ENCODE measurements around the gene BEST1.

Gene BEST1

DNA sequence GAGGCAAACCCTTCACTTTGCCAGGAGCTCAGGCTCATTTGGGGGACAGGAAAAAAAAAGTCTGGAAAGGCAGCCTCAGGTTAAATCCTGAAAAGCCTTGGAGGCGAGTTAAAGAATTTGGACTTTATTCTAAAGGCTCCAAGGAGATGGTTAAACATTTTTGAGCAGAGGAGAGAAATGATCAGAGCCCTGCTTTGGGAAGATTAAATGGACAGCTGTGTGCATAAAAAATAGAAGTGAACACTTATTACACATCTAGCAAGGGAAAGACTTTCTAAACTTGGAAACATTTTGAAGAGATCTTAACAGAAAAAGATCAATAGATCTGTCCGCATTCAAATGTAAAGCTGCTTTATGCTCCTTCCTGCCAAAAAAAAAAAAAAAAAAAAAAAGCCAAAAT lies 24.4 kb upstream of the BEST1 start:
- H3F3A ChIP-seq (ENCODE audit: control insufficient read depth, insufficient read depth), result no peaks in the 10 kb centered on the region
- no peak for TF ChIP-seq EZH2phosphoT487 (IDR thresholded peaks at IDR 0.05; ENCODE audit: borderline replicate concordance, low read length)
- TF ChIP-seq, protein P1, sequence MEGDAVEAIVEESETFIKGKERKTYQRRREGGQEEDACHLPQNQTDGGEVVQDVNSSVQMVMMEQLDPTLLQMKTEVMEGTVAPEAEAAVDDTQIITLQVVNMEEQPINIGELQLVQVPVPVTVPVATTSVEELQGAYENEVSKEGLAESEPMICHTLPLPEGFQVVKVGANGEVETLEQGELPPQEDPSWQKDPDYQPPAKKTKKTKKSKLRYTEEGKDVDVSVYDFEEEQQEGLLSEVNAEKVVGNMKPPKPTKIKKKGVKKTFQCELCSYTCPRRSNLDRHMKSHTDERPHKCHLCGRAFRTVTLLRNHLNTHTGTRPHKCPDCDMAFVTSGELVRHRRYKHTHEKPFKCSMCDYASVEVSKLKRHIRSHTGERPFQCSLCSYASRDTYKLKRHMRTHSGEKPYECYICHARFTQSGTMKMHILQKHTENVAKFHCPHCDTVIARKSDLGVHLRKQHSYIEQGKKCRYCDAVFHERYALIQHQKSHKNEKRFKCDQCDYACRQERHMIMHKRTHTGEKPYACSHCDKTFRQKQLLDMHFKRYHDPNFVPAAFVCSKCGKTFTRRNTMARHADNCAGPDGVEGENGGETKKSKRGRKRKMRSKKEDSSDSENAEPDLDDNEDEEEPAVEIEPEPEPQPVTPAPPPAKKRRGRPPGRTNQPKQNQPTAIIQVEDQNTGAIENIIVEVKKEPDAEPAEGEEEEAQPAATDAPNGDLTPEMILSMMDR (IDR thresholded peaks at IDR 0.05; ENCODE audit: low read depth, low read length, poor library complexity, severe bottlenecking), result no peak
- no peak overlapping the region for H3K27ac ChIP-seq (ENCODE audit: low read depth, low read length)
- no peaks in the 10 kb centered on the region for H3K9me2 ChIP-seq (replicated peaks; ENCODE audit: control insufficient read depth, low read length)
- peaks cover 25% of the 10 kb centered on the region for H3K27me3 ChIP-seq (ENCODE audit: control insufficient read depth, low read length)
- no peaks in the 10 kb centered on the region for H3K9me3 ChIP-seq (ENCODE audit: control insufficient read depth, insufficient read depth, low read length)
- H3K4me3 ChIP-seq (ENCODE audit: low read length), result no peak overlapping the region
- H4K20me1 ChIP-seq (ENCODE audit: control insufficient read depth, insufficient read depth, low read depth, low read length), result no peaks in the 10 kb centered on the region
- H3K79me2 ChIP-seq (ENCODE audit: control insufficient read depth, low read length), result no peaks in the 10 kb centered on the region
- no peak overlapping the region for H3K4me2 ChIP-seq (ENCODE audit: low read length)
- no peaks in the 10 kb centered on the region for H3K36me3 ChIP-seq (ENCODE audit: control insufficient read depth, low read length)
- no peaks in the 10 kb centered on the region for H3K4me1 ChIP-seq (ENCODE audit: control insufficient read depth, low read length)

DNA sequence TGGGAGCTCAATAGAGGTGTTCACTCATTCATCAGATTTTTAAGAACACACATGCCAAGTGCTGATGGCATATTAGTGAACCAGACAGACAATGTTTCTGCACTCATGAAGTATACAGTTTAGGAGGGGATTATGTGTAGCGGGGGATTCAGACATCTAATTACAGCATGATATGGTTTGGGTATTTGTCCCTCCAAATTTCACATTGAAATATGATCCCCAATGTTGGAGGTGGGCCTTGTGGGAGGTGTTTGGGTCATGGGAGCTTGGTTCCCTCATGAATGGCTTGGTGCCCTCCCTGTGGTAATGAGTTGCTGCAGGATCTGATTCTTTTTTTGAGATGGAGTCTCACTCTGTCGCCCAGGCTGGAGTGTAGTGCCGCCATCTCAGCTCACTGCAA lies 23.9 kb upstream of the BEST1 start:
- no peak for TF ChIP-seq EZH2phosphoT487 (IDR thresholded peaks at IDR 0.05; ENCODE audit: borderline replicate concordance, low read length)
- TF ChIP-seq, protein P1 (IDR thresholded peaks at IDR 0.05; ENCODE audit: low read depth, low read length, poor library complexity, severe bottlenecking), result no peak
- Histone ChIP-seq H4K20me1 (ENCODE audit: control insufficient read depth, insufficient read depth, low read depth, low read length) (no peaks in the 10 kb centered on the region), H3K27ac (ENCODE audit: low read depth, low read length) (no peak overlapping the region), H3K27me3 (ENCODE audit: control insufficient read depth, low read length) (peaks cover 30% of the 10 kb centered on the region), H3K4me2 (ENCODE audit: low read length) (no peak overlapping the region), H3K4me1 (ENCODE audit: control insufficient read depth, low read length) (no peaks in the 10 kb centered on the region), H3K9me3 (ENCODE audit: control insufficient read depth, insufficient read depth, low read length) (no peaks in the 10 kb centered on the region), H3K36me3 (ENCODE audit: control insufficient read depth, low read length) (no peaks in the 10 kb centered on the region), H3K4me3 (ENCODE audit: low read length) (no peak overlapping the region), H3K79me2 (ENCODE audit: control insufficient read depth, low read length) (no peaks in the 10 kb centered on the region), H3K9me2 (replicated peaks; ENCODE audit: control insufficient read depth, low read length) (no peaks in the 10 kb centered on the region), H3F3A (ENCODE audit: control insufficient read depth, insufficient read depth) (no peaks in the 10 kb centered on the region)

DNA sequence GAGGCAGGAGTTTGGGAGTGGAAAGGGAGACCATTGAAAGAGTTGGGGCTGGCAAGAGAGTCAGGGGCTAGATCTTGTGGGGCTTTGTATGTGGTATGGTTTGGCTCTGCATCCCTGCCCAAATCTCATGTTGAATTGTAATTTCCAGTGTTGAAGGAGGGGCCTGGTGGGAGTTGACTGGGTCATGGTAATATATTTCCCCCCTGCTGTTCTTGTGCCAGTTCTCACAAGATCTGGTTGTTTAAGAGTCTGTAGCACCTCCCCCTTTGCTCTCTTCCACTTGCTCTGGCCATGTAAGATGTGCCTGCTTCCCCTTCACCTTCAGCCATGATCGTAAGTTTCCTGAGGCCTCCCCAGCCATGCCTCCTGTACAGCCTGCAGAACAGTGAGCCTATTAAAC lies 22.6 kb upstream of the BEST1 start:
- Histone ChIP-seq H3K4me1 (ENCODE audit: control insufficient read depth, low read length) (no peaks in the 10 kb centered on the region), H3K9me3 (ENCODE audit: control insufficient read depth, insufficient read depth, low read length) (no peaks in the 10 kb centered on the region), H3F3A (ENCODE audit: control insufficient read depth, insufficient read depth) (no peaks in the 10 kb centered on the region), H3K79me2 (ENCODE audit: control insufficient read depth, low read length) (no peaks in the 10 kb centered on the region), H3K9me2 (replicated peaks; ENCODE audit: control insufficient read depth, low read length) (no peaks in the 10 kb centered on the region), H3K36me3 (ENCODE audit: control insufficient read depth, low read length) (no peaks in the 10 kb centered on the region), H4K20me1 (ENCODE audit: control insufficient read depth, insufficient read depth, low read depth, low read length) (no peaks in the 10 kb centered on the region), H3K4me2 (ENCODE audit: low read length) (no peak overlapping the region), H3K27me3 (ENCODE audit: control insufficient read depth, low read length) (peaks cover 33% of the 10 kb centered on the region), H3K4me3 (ENCODE audit: low read length) (no peak overlapping the region), H3K27ac (ENCODE audit: low read depth, low read length) (no peak overlapping the region)
- no peak for TF ChIP-seq EZH2phosphoT487 (IDR thresholded peaks at IDR 0.05; ENCODE audit: borderline replicate concordance, low read length)
- TF ChIP-seq, protein P1 (IDR thresholded peaks at IDR 0.05; ENCODE audit: low read depth, low read length, poor library complexity, severe bottlenecking), result no peak

DNA sequence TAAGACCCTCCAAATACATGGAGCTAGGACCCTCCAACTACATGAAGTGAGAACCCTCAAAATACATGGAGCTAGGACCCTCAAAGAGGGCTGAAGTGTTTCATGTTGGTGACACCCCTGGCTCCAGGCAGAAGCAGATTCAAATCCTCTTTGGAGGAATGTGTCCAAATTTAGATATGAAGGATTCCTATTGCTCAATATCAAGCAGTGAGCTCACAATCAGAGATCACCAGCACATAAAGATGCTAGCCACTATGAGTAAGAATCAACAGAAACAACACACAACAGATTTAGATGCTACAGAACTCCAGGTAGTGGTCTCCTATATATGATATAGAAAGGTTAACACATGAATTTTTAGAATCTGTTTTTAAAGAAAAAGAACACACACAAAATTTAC lies 21.5 kb upstream of the BEST1 start:
- H3F3A ChIP-seq (ENCODE audit: control insufficient read depth, insufficient read depth), result no peaks in the 10 kb centered on the region
- H3K9me2 ChIP-seq (replicated peaks; ENCODE audit: control insufficient read depth, low read length), result no peaks in the 10 kb centered on the region
- no peaks in the 10 kb centered on the region for H4K20me1 ChIP-seq (ENCODE audit: control insufficient read depth, insufficient read depth, low read depth, low read length)
- no peaks in the 10 kb centered on the region for H3K79me2 ChIP-seq (ENCODE audit: control insufficient read depth, low read length)
- no peak overlapping the region for H3K4me3 ChIP-seq (ENCODE audit: low read length)
- H3K4me1 ChIP-seq (ENCODE audit: control insufficient read depth, low read length), result no peaks in the 10 kb centered on the region
- no peak overlapping the region for H3K4me2 ChIP-seq (ENCODE audit: low read length)
- no peaks in the 10 kb centered on the region for H3K9me3 ChIP-seq (ENCODE audit: control insufficient read depth, insufficient read depth, low read length)
- no peak overlapping the region for H3K27ac ChIP-seq (ENCODE audit: low read depth, low read length)
- H3K27me3 ChIP-seq (ENCODE audit: control insufficient read depth, low read length), result peaks cover 26% of the 10 kb centered on the region
- no peaks in the 10 kb centered on the region for H3K36me3 ChIP-seq (ENCODE audit: control insufficient read depth, low read length)
- TF ChIP-seq, protein P1 (IDR thresholded peaks at IDR 0.05; ENCODE audit: low read depth, low read length, poor library complexity, severe bottlenecking), result no peak
- no peak for TF ChIP-seq EZH2phosphoT487 (IDR thresholded peaks at IDR 0.05; ENCODE audit: borderline replicate concordance, low read length)

All from DOHH2 (cell line).